Stimulated activated CD4-positive, alpha-beta T cell treated with anti-CD3 and anti-CD28 coated beads, Interleukin-12 subunit alpha, Interleukin-12 subunit beta, amount 100 ng/mL, for 4 hours (primary cell): ENCODE measurements around the gene LMX1A.

Experiments
- DNase-seq: peaks from one replicate; pipeline ENCODE4 v3.0.0-alpha.2; 2020

Gene LMX1A

GRCh38 chr1:165365341-165365740, 8.8 kb upstream of the LMX1A start:
- DNase-seq = no peak

GRCh38 chr1:165364568-165365133, 8.1 kb upstream of the LMX1A start:
- no peak for DNase-seq

GRCh38 chr1:165356876-165357275, 361 bp upstream of the LMX1A start:
- no peak for DNase-seq

GRCh38 chr1:165355139-165355976, 1.2 kb downstream of the LMX1A start:
- DNase-seq = no peak

GRCh38 chr1:165354739-165355138, 1.8 kb downstream of the LMX1A start:
- DNase-seq = no peak

GRCh38 chr1:165353731-165354671, 2.5 kb downstream of the LMX1A start:
- no peak for DNase-seq

GRCh38 chr1:165352442-165353293, 3.8 kb downstream of the LMX1A start:
- DNase-seq = no peak

- no peak for DNase-seq
Measured at GRCh38 chr1:165351863-165352441, 4.6 kb downstream of the LMX1A start.

- no peak for DNase-seq
Measured at GRCh38 chr1:165350840-165351239, 5.7 kb downstream of the LMX1A start.

- no peak for DNase-seq
Measured at GRCh38 chr1:165345502-165345901, 11.0 kb downstream of the LMX1A start.

- DNase-seq = no peak
Measured at GRCh38 chr1:165344736-165345135, 11.8 kb downstream of the LMX1A start.

GRCh38 chr1:165344198-165344597, 12.3 kb downstream of the LMX1A start:
- DNase-seq = no peak

GRCh38 chr1:165342587-165342986, 13.9 kb downstream of the LMX1A start:
- no peak for DNase-seq

GRCh38 chr1:165342168-165342567, 14.3 kb downstream of the LMX1A start:
- DNase-seq = no peak

- no peak for DNase-seq
Measured at GRCh38 chr1:165339164-165339563, 17.4 kb downstream of the LMX1A start.

GRCh38 chr1:165330483-165330882, 26.0 kb downstream of the LMX1A start:
- no peak for DNase-seq

- no peak for DNase-seq
Measured at GRCh38 chr1:165329104-165329503, 27.4 kb downstream of the LMX1A start.

GRCh38 chr1:165328136-165328535, 28.4 kb downstream of the LMX1A start:
- DNase-seq = no peak

- no peak for DNase-seq
Measured at GRCh38 chr1:165327538-165327937, 29.0 kb downstream of the LMX1A start.

- no peak for DNase-seq
Measured at GRCh38 chr1:165325460-165326203, 30.9 kb downstream of the LMX1A start.

- no peak for DNase-seq
Measured at GRCh38 chr1:165324050-165324449, 32.5 kb downstream of the LMX1A start.
